ENCODE results near the gene NUDT5.

GRCh38 chr10:12235116-12235694, 39.5 kb upstream of the NUDT5 start:
- no peak for TF ChIP-seq EZH2 (IDR thresholded peaks at IDR 0.05)
- TF ChIP-seq POLR2AphosphoS5 (IDR thresholded peaks at IDR 0.05; ENCODE audit: borderline replicate concordance, low read depth, low read length) = no peak
- TF ChIP-seq FOXP2 (optimal IDR thresholded peaks at IDR 0.05; ENCODE audit: control extremely low read depth, extremely low read length, insufficient read depth) = no peak

Data from SK-N-MC (cell line).